ENCODE data around the gene PTPRH. TPM values are rescaled to one million over a fixed set of nuclear protein-coding genes. Genes with fewer than 3 reads are reported as not detected.

The PTPRH gene

GRCh38 chr19:55132453-55133129 lies 76.7 kb downstream of the PTPRH start:
- no peak for DNase-seq (ENCODE audit: low read depth in 1 of 2, low spot score in 1 of 2)
- TF ChIP-seq CTCF (IDR thresholded peaks at IDR 0.05; ENCODE audit: insufficient read depth, low read length) (no peak), POLR2AphosphoS5 (IDR thresholded peaks at IDR 0.05; ENCODE audit: low read depth) (no peak), SPI1 (IDR thresholded peaks at IDR 0.05; ENCODE audit: borderline replicate concordance, low read depth) (no peak), REST (IDR thresholded peaks at IDR 0.05; ENCODE audit: insufficient replicate concordance, low read depth) (no peak)
- Histone ChIP-seq H3K27ac (replicated peaks) (no peak overlapping the region), H3K27me3 (ENCODE audit: insufficient read depth, poor library complexity, severe bottlenecking) (peaks cover 22% of the 10 kb centered on the region), H3K4me3 (replicated peaks; ENCODE audit: insufficient read depth, low read length) (no peak overlapping the region)

- no peak overlapping the region for H3K4me3 ChIP-seq (replicated peaks; ENCODE audit: insufficient read depth, low read length)
- no peak for DNase-seq (ENCODE audit: low read depth in 1 of 2, low spot score in 1 of 2)
- H3K27me3 ChIP-seq (ENCODE audit: insufficient read depth, poor library complexity, severe bottlenecking), result peaks cover 22% of the 10 kb centered on the region
- H3K27ac ChIP-seq (replicated peaks), result no peak overlapping the region
- TF ChIP-seq POLR2AphosphoS5 (IDR thresholded peaks at IDR 0.05; ENCODE audit: low read depth) (no peak), REST (IDR thresholded peaks at IDR 0.05; ENCODE audit: insufficient replicate concordance, low read depth) (no peak), SPI1 (IDR thresholded peaks at IDR 0.05; ENCODE audit: borderline replicate concordance, low read depth) (no peak), GABPA (IDR thresholded peaks at IDR 0.05; ENCODE audit: low read depth) (no peak), CTCF (IDR thresholded peaks at IDR 0.05; ENCODE audit: insufficient read depth, low read length) (no peak)
Observed at GRCh38 chr19:55131421-55131820, 77.9 kb downstream of the PTPRH start.

Small RNA genes within 50 kb of the gene (microRNA-seq; reads per million reads assigned to microRNA genes)
- gene MIR6802 (2.4 reads per million), gene MIR6803 (1.8 reads per million), gene MIR6804 (not detected)

All from HL-60 (cell line).